ENCODE measurements around the gene SEMA6B. TPM values are rescaled to one million over a fixed set of nuclear protein-coding genes. Genes with fewer than 3 reads are reported as not detected.

Gene SEMA6B
- total RNA-seq, 2 experiments from 2014 or later, result not detected

GRCh38 chr19:4583961-4584669 is 24.6 kb upstream of the SEMA6B start:
- CTCF ChIA-PET, result interaction anchor here (0.6 to 2.2 kb wide), 4 partner anchors 8 to 147 kb away, joined by 3 to 7 read pairs (median 4); no protein-coding TSS in a partner anchor
- peaks cover 53% of the 10 kb centered on the region for H3K27me3 Mint-ChIP-seq
- no peak for DNase-seq
- H3K27ac Mint-ChIP-seq, result no peak overlapping the region
- H3K36me3 Mint-ChIP-seq, result no peaks in the 10 kb centered on the region
- peak; percentile 51 for ATAC-seq
- no peaks in the 10 kb centered on the region for H3K9me3 Mint-ChIP-seq (ENCODE audit: low read depth)
- H3K4me1 Mint-ChIP-seq, result peaks cover 5% of the 10 kb centered on the region
- H3K4me3 Mint-ChIP-seq, result no peak overlapping the region

GRCh38 chr19:4582980-4583842 is 23.7 kb upstream of the SEMA6B start:
- no peak overlapping the region for H3K27ac Mint-ChIP-seq
- H3K4me3 Mint-ChIP-seq, result no peak overlapping the region
- CTCF ChIA-PET, result interaction anchor here (0.6 kb wide), 2 partner anchors 41 to 148 kb away, joined by 3 read pairs; no protein-coding TSS in a partner anchor
- ATAC-seq (no peak), DNase-seq (no peak)
- peaks cover 5% of the 10 kb centered on the region for H3K4me1 Mint-ChIP-seq
- H3K36me3 Mint-ChIP-seq, result no peaks in the 10 kb centered on the region
- no peaks in the 10 kb centered on the region for H3K9me3 Mint-ChIP-seq (ENCODE audit: low read depth)
- peaks cover 59% of the 10 kb centered on the region for H3K27me3 Mint-ChIP-seq

GRCh38 chr19:4581666-4582553 is 22.4 kb upstream of the SEMA6B start:
- CTCF ChIA-PET, result no interaction called here

GRCh38 chr19:4580961-4581665 is 21.6 kb upstream of the SEMA6B start:
- H3K27me3 Mint-ChIP-seq, result peaks cover 55% of the 10 kb centered on the region
- H3K4me1 Mint-ChIP-seq, result peaks cover 5% of the 10 kb centered on the region

More at GRCh38 chr19:4581666-4582553, 22.4 kb upstream of the SEMA6B start:
- peaks cover 57% of the 10 kb centered on the region for H3K27me3 Mint-ChIP-seq
- H3K4me3 Mint-ChIP-seq, result no peak overlapping the region
- no peaks in the 10 kb centered on the region for H3K36me3 Mint-ChIP-seq
- DNase-seq, result no peak
- H3K9me3 Mint-ChIP-seq (ENCODE audit: low read depth), result no peaks in the 10 kb centered on the region
- ATAC-seq, result no peak
- peaks cover 5% of the 10 kb centered on the region for H3K4me1 Mint-ChIP-seq
- no peak overlapping the region for H3K27ac Mint-ChIP-seq

GRCh38 chr19:4580021-4580901 is 20.8 kb upstream of the SEMA6B start:
- ATAC-seq, result no peak
- Mint-ChIP-seq H3K27me3 (peaks cover 53% of the 10 kb centered on the region), H3K36me3 (no peaks in the 10 kb centered on the region), H3K27ac (no peak overlapping the region), H3K4me3 (no peak overlapping the region), H3K9me3 (ENCODE audit: low read depth) (no peaks in the 10 kb centered on the region), H3K4me1 (peaks cover 5% of the 10 kb centered on the region)
- no peak for DNase-seq
- CTCF ChIA-PET, result interaction anchor here (1.4 to 1.5 kb wide), 2 partner anchors 12 to 57 kb away, joined by 5 to 6 read pairs; no protein-coding TSS in a partner anchor

More at GRCh38 chr19:4580961-4581665, 21.6 kb upstream of the SEMA6B start:
- Mint-ChIP-seq H3K9me3 (ENCODE audit: low read depth) (no peaks in the 10 kb centered on the region), H3K36me3 (no peaks in the 10 kb centered on the region), H3K4me3 (no peak overlapping the region), H3K27ac (no peak overlapping the region)
- ATAC-seq (no peak), DNase-seq (no peak)
- CTCF ChIA-PET, result interaction anchor here (1.4 to 1.5 kb wide), 2 partner anchors 12 to 56 kb away, joined by 5 to 6 read pairs; no protein-coding TSS in a partner anchor

- Mint-ChIP-seq H3K27ac (no peak overlapping the region), H3K4me3 (no peak overlapping the region), H3K9me3 (ENCODE audit: low read depth) (no peaks in the 10 kb centered on the region), H3K36me3 (no peaks in the 10 kb centered on the region), H3K4me1 (peaks cover 5% of the 10 kb centered on the region), H3K27me3 (peaks cover 55% of the 10 kb centered on the region)
- DNase-seq (no peak), ATAC-seq (no peak)
- CTCF ChIA-PET, result interaction anchor here (1.4 to 1.5 kb wide), 2 partner anchors 13 to 58 kb away, joined by 5 to 6 read pairs; no protein-coding TSS in a partner anchor
Observed at GRCh38 chr19:4579389-4579788, 19.9 kb upstream of the SEMA6B start.

- ATAC-seq (no peak), DNase-seq (no peak)
- Mint-ChIP-seq H3K9me3 (ENCODE audit: low read depth) (no peaks in the 10 kb centered on the region), H3K27ac (no peak overlapping the region), H3K4me1 (peaks cover 5% of the 10 kb centered on the region), H3K27me3 (peaks cover 54% of the 10 kb centered on the region), H3K4me3 (no peak overlapping the region), H3K36me3 (no peaks in the 10 kb centered on the region)
- CTCF ChIA-PET, result interaction anchor here (0.5 to 3.6 kb wide), 3 partner anchors 56 to 578 kb away, joined by 3 to 52 read pairs (median 3); no protein-coding TSS in a partner anchor
Observed at GRCh38 chr19:4578552-4579248, 19.2 kb upstream of the SEMA6B start.

- H3K9me3 Mint-ChIP-seq (ENCODE audit: low read depth), result no peaks in the 10 kb centered on the region
- H3K27me3 Mint-ChIP-seq, result peaks cover 42% of the 10 kb centered on the region
- no peak overlapping the region for H3K4me3 Mint-ChIP-seq
- CTCF ChIA-PET, result interaction anchor here (1.0 to 3.6 kb wide), 9 partner anchors 8 to 214 kb away, joined by 3 to 52 read pairs (median 7); partner anchors contain the start of genes FEM1A and TNFAIP8L1
- H3K4me1 Mint-ChIP-seq, result peaks cover 2% of the 10 kb centered on the region
- H3K36me3 Mint-ChIP-seq, result no peaks in the 10 kb centered on the region
- DNase-seq (no peak), ATAC-seq (no peak)
- H3K27ac Mint-ChIP-seq, result no peak overlapping the region
Observed at GRCh38 chr19:4577020-4577782, 17.7 kb upstream of the SEMA6B start.

GRCh38 chr19:4576016-4576933 is 16.8 kb upstream of the SEMA6B start:
- no peaks in the 10 kb centered on the region for H3K36me3 Mint-ChIP-seq
- no peaks in the 10 kb centered on the region for H3K4me1 Mint-ChIP-seq
- DNase-seq (peak; percentile 79), ATAC-seq (peak; percentile 64)
- CTCF ChIA-PET, result interaction anchor here (0.6 to 3.6 kb wide), 15 partner anchors 9 to 235 kb away, joined by 3 to 52 read pairs (median 4); partner anchors contain the start of genes FEM1A and TNFAIP8L1
- H3K4me3 Mint-ChIP-seq, result no peak overlapping the region
- H3K27ac Mint-ChIP-seq, result no peak overlapping the region
- no peaks in the 10 kb centered on the region for H3K9me3 Mint-ChIP-seq (ENCODE audit: low read depth)
- peaks cover 36% of the 10 kb centered on the region for H3K27me3 Mint-ChIP-seq
